NCI-H510A (cell line): ENCODE results near the gene ETFRF1.
A peak's percentile ranks its signal among the peaks of the same experiment; 100 is the strongest.

Experiments used
- DNase-seq: peaks from one replicate; lab custom pipeline; 2025; lab: John Stamatoyannopoulos, UW

ETFRF1 gene, protein sequence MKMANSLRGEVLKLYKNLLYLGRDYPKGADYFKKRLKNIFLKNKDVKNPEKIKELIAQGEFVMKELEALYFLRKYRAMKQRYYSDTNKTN

DNA sequence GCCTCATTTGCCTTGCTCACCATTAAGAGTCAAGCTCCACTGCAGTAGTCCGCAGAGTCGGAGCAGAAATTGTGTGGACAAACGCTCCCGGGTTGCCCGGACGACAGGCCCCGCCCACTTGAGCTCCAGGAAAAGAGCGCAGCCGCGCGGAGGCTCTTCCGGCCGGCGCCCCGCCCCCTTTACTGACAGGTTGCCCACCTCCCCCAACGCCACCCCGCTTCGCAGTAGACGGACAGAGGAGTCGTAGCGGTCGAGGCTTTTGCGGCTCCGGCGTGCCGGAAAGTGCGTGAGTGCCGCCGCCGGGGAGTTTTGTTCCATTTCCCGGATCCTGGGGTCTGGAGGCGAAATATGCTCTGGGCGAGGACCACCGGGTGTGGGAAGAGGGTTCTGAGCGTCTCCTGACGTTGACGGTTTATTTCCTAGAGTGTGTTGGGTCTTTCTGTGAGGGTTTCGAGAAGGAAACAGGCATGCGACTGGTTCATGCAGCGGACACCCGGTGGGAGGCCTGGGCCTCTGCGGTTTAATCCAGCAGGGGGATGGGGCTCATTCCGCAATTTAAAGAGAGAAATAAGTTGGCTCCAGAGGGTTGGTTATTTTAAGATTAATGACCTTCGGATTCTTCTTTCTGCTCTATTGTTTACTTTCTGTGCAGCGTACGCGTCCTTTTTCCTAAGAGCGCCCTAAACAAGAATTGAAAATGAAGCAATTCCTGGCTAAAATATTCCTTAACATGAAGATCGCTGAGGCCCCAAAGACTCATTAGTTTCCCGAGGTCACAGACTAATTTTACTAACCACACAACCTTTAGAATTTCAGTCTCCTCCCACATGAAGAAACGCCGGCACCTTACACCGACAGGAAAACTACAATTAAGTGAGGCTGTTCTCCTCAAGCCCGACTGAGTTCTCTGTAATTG, at the start of gene ETFRF1, which contains the start of gene DNAI7:
Gene ETFRF1 (plus strand): TSS at position 182 of the 916 bp plus-strand sequence. CDS start 8,720 bp downstream, outside the sequence.
Gene DNAI7 (minus strand): TSS at position 105 of the 916 bp plus-strand sequence. CDS start 82 bp downstream, at position 23.
- peak; percentile 96 for DNase-seq

DNA sequence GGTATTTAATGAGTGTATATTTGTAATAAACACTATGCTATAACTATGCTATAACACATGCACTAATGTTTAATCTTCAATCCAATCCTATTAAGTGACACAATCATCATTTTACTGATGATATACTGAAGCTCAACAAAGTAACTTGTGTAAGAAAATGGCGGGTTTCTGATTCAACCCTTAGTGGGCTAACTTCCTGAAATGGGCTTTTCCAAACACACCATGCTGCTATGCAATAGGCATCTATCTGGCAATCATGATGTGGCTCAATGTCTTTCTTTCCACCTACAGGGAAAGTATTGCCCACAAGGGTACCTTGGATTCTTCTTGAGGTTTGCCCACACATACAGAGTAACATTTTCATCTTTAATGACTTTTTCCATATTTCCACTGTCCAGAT, 48.4 kb upstream of the ETFRF1 start:
- no peak for DNase-seq

DNA sequence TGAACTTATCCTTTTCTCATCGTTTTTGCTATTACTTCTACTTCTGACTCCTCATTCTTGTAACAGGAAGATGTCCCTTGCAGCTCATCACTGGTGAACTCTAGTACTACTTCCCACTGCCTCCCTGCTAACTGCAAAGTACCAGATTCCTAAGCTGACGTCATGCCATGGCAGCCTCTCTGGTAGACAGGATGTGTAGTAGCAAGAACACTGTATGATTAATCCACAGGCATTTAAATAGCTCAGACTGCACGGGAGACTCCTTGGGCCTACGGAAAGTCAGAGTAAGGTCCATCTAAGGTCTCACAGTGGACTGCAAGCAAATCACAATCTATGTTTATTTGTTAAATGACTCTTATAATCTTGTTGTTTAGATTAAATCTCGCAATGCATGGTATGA, 43.6 kb upstream of the ETFRF1 start:
- DNase-seq: no peak

DNA sequence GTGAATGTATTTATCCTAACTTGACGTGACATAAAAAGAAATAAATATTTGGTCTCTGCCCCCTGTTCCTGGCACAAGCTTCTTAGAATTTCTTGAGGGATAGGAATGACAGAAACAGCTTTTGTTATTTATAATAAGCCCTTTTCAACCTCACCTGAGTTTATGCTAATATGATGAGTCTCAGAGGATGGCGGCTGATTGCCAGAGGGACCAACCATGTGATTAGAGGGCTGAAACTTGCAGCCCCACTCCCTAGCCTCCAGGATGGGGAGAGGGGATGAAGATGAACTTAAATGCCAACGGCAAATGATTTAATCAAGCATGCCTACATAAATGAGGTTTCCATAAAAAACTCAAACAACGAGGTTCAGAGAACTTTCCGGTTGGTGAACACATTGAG, 43.0 kb upstream of the ETFRF1 start:
- no peak for DNase-seq

DNA sequence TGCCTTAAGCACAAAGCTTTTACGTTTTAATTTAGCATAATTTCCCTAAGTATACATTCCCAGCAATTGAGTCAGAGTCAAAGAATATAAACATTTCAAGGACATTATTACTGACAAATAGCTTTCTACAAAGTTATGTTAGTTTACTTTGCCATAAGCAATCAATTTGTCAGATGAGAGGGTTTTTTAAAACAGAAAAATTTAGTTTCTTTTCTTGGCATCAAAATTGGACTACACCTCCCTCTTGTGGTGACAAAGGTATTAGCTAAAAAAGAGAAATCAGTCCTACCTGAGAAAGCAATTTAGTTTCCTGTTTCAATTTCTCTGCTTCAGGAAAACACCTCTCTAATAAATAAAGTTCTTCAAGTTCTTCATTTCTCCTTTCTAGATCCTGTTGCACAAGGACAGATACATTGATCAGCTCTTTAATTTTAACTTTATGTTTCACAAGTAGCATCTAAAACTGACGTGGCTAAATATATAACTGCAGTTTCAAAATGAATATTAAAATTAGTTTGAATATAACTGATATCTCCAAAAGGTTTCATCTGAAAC, 39.9 kb upstream of the ETFRF1 start:
- DNase-seq: no peak

DNA sequence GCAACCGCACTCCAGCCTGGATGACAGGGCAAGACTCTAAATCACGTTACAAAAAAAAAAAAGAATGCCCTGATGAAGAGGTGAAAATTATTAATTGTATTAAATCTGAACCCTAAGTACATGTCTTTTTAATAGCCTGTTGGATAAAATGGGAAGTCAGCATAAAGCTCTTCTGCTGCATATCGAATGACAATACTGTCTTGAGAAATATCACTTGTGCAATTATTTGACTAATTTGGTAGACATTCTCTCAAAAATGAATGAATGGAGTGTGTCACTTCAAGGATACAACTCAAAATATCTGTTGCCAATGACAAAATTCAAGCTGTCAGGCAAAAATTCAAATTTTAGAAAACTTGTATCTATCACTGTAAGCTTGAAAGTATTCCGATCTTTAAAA, 39.0 kb upstream of the ETFRF1 start:
- no peak for DNase-seq

DNA sequence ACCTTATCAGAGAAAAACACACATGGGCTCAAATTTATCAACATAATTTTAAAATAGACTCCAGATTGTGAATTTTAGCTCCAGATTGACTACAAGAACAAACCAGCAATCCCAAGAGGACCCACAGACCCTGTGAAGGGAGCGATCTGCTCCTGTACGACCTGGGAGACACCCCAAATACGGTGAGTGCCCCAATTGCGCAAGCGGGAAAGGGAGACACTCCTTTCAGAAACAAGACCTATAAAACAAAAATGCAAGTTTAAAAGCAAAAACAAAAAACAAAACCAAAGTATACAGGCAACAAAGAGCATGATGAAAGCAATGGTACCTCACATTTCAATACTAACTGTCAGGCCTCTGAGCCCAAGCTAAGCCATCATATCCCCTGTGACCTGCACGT, 32.2 kb upstream of the ETFRF1 start:
- no peak for DNase-seq

DNA sequence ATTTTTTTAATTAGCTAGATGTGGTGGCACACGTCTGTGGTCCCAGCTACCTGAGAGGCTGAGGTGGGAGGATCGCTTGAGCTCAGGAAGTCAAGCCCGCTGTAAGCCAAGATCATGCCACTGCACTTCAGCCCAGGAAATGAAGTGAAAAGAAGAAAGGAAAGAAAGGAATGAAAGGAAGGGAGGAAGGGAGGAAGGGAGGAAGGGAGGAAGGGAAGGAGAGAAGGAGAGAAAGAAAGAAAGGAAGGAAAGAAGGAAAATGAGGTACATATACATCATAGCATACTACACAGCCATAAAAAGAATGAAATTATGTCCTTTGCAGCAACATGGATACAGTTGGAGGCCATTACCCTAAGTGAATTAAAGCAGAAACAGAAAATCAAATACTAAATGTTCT, 12.3 kb upstream of the ETFRF1 start:
- no peak for DNase-seq

DNA sequence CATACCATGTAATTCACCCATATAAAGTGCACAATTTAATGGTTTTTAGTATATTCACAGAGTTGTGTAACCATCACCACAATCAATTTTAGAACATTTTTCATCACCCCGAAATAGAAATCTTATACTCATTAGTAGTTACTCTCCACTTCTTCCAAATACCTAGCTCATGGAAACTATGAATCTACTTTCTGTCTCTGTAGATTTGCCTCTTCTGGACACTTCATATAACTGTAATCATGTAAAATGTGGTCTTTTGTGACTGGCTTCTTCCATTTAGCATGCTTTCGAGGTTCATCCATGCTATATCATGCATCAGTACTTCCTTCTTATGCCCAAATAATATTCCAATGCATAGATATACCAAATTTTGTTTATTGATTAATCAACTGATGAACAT, 10.9 kb upstream of the ETFRF1 start:
- no peak for DNase-seq

DNA sequence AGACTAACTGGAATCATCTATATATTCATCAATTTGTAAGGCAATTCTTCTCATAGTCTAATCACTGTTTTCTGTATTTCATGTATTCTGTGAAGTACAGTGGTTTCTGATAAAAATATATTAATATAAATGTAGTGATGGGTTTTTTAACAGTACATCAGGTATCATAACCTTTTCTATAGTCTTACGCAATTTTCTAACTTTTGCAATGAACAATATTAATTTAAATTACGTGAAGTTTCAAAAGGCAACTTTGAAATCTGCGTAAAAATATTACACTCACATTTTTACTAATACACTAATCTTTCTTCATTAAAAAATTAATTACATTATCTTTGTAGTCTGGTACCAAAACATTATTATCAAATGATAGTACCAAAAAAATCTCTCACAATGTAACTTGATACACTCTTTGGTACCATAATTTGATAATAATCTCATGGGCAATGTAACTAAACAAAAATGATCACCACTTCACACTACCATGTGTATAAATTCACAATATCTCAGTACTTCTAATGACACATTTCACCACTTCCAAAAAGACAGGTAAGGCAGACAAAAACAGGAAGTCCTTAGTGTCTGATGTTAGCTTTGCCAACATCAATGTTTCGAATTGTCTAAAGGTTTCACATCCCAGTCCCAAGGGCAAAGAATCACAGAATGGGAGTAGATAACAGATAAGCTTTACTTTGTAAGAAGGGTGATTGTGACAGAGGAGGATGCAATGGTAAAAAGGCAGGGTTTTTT, 8.8 kb upstream of the ETFRF1 start:
- no peak for DNase-seq

DNA sequence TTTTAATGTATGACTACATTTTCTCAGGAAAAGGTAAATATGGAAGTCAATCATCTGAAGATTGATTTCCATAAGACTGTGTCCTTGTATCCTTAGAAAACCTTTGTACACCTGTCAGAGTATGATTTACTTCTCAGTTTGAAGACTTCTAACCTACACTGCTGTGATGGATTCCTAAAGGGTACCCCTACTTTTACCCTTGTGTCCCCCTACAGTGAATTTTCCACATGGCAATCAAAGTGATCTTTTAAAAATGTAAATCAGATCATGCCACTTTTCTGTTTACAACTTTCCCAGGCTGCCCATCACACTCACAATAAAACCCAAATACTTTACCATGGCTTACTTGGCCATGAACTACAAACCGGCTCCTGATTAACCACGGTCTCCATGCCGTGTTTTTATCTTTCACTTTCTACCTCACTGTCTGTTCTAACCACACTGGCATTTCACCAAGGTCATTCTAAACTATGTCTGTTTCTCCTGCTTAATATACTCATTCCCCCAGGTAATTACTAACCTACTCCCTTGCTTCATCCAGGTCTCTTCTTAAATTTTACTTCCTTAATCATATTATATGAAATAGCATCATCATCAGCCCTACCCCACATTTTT, 8.1 kb upstream of the ETFRF1 start:
- no peak for DNase-seq

DNA sequence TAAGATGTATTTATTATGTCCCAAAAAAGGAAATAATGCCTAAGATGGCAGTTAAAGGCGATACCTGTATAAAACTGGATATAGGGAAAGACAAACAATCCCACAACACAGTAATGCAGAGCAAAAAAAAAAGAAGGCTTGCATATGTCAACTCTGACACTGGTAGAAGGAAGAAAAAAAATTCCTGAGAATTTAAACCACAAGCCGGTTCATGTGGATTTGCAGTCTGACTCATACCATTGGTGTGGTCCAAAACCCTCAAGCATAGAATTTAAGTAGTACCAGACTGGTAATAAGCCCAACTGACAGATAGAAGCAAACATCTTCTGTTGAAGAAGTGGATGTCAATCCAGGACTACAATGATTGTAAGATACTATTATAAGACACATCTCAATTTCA, 7.3 kb upstream of the ETFRF1 start:
- DNase-seq: no peak

DNA sequence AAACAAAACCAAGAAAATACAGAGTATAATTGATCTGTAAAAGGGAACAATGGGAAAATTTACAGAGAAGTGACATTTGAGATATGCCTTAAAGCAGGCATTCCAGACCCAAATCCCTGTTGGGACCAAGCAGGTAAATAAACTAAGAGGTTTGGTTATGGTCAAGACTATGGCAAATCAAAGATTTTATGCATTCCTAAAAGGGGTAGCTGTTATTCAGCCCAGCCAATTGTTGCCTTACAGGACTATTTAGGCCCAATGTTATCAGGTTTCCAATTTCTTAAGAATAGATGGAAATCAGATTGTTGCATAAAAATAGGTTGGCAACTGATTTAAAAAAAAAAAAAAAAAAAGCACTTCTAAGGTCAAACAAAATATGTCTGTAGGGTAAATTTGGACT, 5.4 kb upstream of the ETFRF1 start:
- no peak for DNase-seq

DNA sequence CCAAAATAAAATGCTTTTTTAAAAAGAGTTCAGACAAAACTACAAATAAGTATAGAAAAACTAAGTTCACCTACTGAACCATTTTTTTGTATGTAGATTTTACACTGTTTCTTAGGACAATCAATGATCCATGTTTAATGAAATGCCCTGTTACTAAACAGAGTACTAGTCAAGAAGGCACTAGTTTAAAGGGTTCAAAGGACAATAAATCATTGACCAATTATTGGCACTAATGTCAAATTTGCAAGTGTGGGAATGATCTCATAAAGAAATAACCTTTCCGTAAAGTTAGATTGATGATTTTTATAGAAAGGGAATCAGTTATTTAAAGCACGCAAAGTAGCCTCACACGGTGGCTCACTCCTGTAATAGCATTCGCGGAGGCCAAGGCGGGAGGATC, 4.2 kb upstream of the ETFRF1 start:
- no peak for DNase-seq

DNA sequence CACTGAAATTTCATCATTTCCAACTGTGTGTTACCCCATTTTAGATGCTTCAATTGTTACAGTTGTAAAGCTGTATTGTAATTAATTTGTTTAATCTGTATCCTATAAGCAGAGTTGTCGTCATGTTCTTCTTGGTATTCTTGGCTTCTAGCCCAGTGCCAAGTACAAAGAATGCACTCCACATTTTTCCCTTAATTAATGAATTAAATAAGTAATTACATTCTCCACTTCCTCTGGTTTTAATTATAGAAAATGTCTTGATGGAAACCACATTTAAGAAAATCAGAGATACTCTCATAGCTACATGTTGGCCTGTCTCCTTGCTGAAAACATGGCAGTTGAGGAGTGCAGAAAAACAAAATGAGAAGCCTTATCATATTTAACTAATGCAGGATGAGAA, 823 bp upstream of the ETFRF1 start:
- no peak for DNase-seq

DNA sequence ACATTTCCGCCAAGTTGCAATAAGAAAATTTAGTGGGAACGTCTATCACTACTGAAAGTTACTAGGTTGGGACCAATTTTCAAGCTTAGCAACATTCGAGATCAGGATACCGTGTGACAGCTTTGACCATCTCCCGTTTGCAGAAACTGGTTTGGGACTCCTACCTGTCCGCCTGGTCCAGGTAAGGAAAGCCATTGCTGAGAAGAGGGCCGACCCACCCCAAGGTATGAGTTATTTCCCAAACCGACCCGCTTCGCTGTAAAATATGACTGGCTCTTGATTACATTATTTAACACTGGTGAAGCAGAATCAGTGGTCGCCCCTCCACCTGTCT, 348 bp upstream of the ETFRF1 start:
- no peak for DNase-seq

DNA sequence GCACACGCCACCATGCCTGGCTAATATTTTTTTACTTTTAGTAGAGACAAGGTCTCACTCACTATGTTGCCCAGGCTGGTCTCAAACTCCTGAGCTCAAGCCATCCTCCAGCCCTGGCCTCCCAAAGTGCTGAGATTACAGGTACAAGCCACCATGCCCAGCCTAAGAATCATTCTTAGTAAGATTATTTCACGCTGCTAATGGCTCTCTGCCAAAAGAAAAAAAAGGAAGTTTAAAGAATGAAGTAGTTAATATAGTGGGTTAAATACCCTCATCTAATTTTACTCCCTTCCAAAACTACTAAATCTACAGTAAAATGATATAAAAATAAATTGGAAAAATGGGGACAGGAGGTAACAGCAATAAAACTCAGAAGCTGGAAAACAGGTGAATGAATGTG, 2.6 kb downstream of the ETFRF1 start:
- no peak for DNase-seq

DNA sequence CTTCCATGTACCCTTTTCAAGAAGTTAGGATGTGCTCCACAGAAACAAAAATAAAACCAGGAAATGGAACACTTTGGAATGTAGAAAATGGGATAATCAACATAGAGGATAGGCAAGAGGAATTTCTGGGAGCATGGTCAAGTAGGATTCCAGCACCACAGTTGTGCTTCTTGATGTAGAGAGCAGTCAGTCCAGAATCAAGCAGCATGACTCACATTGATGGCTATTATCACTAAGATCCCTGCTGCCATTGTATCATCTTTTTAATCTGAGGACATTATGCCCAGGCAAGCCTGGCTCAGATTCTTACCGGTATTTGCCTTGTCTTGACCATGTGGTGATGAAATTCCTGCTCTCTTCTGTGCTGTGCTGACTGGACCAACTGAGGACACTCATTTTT, 5.7 kb downstream of the ETFRF1 start:
- DNase-seq: no peak

DNA sequence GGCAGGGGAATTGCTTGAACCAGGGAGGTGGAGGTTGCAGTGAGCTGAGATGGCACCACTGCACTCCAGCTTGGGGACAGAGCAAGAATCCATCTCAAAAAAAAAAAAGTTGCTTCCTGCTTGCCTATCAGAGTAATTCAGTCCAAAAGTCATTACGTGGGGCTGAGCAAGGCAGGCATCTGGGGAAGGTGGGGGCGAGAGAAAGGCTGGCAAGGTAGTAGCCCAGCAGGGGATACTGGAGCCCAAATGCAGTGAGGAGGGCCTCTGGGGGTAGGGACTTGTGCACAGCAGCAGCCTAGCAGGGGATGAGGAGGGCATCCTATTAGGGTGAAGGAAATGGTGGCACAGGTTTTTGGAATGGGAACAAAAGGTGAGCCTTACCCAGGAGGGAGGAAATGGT, 7.1 kb downstream of the ETFRF1 start:
- no peak for DNase-seq

DNA sequence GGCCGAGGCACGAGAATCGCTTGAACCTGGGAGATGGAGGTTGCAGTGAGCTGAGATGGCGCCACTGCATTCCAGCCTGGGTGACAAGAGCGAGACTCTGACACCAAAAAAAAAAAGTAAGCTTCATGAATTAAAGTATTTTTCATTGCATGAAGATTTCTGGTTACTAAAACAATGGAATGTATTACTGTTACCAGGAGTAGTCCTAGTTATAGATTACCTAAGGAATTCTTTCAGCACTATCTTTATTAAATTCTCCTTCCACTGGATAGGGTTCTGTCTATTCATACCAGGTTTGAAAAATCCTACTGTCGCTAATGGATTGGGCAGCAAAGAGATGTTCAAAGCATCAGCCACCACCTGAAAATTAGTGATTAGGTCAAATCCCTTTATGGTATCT, 12.4 kb downstream of the ETFRF1 start:
- DNase-seq: no peak

DNA sequence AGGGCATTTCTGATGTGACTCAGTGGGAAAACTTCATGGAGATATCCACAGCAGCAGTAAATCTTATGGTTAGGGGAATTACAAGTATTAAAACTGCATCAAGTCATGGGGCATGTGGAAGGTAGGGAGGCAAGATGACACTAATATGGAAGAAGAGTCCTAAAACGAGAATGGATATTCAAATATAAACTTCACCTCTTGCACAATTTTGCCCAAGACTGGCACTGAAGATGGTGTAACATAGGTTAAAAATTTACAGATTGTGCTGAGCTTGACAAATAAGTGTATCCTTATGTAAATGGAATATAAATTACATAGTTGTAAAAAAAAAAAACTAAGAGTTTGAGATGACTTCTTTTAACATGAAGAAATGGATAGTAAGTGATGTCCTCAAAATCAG, 12.8 kb downstream of the ETFRF1 start:
- no peak for DNase-seq

DNA sequence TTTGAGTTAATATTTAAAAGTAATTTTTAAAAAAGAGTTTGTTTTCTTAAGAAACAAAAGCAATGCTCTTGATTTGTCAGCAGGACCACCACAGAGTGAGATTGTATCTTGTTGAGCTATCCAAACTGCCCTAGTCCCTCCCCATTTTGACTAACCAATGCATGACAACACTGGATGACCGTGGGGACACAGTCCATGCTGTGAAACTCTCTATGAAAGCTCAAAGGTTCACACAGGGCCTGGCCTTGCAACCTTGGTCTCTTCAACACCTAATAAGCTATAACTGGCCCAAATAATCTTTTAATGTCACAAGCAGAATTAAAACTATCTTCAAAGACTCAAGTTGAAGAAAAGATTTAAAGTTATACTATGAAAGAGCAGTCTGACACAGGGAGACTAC, 13.5 kb downstream of the ETFRF1 start:
- DNase-seq: no peak
